ENCODE measurements around the gene LRRC49.
"Not testable (repeated sequence)": the region's sequence is repeated elsewhere in the genome, so short reads cannot be mapped to it uniquely, and the experiment has no call there.

Gene LRRC49

GRCh38 chr15:70920981-70921696, 28.5 kb downstream of the LRRC49 start:
- DNase-seq (ENCODE audit: low spot score) (no peak), FAIRE-seq (no peak)

- no peak for DNase-seq (ENCODE audit: low spot score)
- no peak for FAIRE-seq
These were observed 29.5 kb downstream of the LRRC49 start for GRCh38 chr15:70922119-70922518.

- no peak for FAIRE-seq
These were observed 30.9 kb downstream of the LRRC49 start for GRCh38 chr15:70923311-70924080.

GRCh38 chr15:70926914-70927313, 34.3 kb downstream of the LRRC49 start:
- DNase-seq (ENCODE audit: low spot score); FAIRE-seq: not testable (repeated sequence)

More at GRCh38 chr15:70923311-70924080, 30.9 kb downstream of the LRRC49 start:
- no peak for DNase-seq (ENCODE audit: low spot score)

- no peak for FAIRE-seq
- no peak for DNase-seq (ENCODE audit: low spot score)
These were observed 39.2 kb downstream of the LRRC49 start for GRCh38 chr15:70931821-70932220.

- no peak for FAIRE-seq
- DNase-seq (ENCODE audit: low spot score) = no peak
These were observed 39.8 kb downstream of the LRRC49 start for GRCh38 chr15:70932397-70932796.

GRCh38 chr15:70933411-70933810, 40.8 kb downstream of the LRRC49 start:
- DNase-seq (ENCODE audit: low spot score) (no peak), FAIRE-seq (no peak)

- no peak for FAIRE-seq
- no peak for DNase-seq (ENCODE audit: low spot score)
These were observed 43.0 kb downstream of the LRRC49 start for GRCh38 chr15:70935631-70936030.

GRCh38 chr15:70936326-70936725, 43.7 kb downstream of the LRRC49 start:
- DNase-seq (ENCODE audit: low spot score) = no peak
- no peak for FAIRE-seq

GRCh38 chr15:70943285-70943684, 50.7 kb downstream of the LRRC49 start:
- DNase-seq (ENCODE audit: low spot score); FAIRE-seq: not testable (repeated sequence)

GRCh38 chr15:70947351-70948335, 55.0 kb downstream of the LRRC49 start:
- FAIRE-seq = no peak
- DNase-seq (ENCODE audit: low spot score) = no peak

GRCh38 chr15:70950953-70951352, 58.3 kb downstream of the LRRC49 start:
- no peak for DNase-seq (ENCODE audit: low spot score)
- no peak for FAIRE-seq

- DNase-seq (ENCODE audit: low spot score) = no peak
- FAIRE-seq = no peak
These were observed 61.5 kb downstream of the LRRC49 start for GRCh38 chr15:70954171-70954570.

GRCh38 chr15:70954733-70955132, 62.1 kb downstream of the LRRC49 start:
- DNase-seq (ENCODE audit: low spot score) (no peak), FAIRE-seq (no peak)

GRCh38 chr15:70955151-70955550, 62.5 kb downstream of the LRRC49 start:
- FAIRE-seq = no peak

GRCh38 chr15:70956201-70956995, 63.8 kb downstream of the LRRC49 start:
- DNase-seq (ENCODE audit: low spot score) = no peak
- FAIRE-seq = no peak

More at GRCh38 chr15:70955151-70955550, 62.5 kb downstream of the LRRC49 start:
- peak; percentile 32 for DNase-seq (ENCODE audit: low spot score)

- DNase-seq (ENCODE audit: low spot score) = no peak
- no peak for FAIRE-seq
These were observed 69.5 kb downstream of the LRRC49 start for GRCh38 chr15:70962084-70962483.

- DNase-seq (ENCODE audit: low spot score) = no peak
- no peak for FAIRE-seq
These were observed 70.6 kb downstream of the LRRC49 start for GRCh38 chr15:70963199-70963598.

GRCh38 chr15:70964058-70964457, 71.4 kb downstream of the LRRC49 start:
- no peak for FAIRE-seq

GRCh38 chr15:70964686-70965085, 72.1 kb downstream of the LRRC49 start:
- DNase-seq (ENCODE audit: low spot score) (no peak), FAIRE-seq (no peak)

More at GRCh38 chr15:70964058-70964457, 71.4 kb downstream of the LRRC49 start:
- no peak for DNase-seq (ENCODE audit: low spot score)

- DNase-seq (ENCODE audit: low spot score) = no peak
- no peak for FAIRE-seq
These were observed 75.0 kb downstream of the LRRC49 start for GRCh38 chr15:70967646-70968045.

Data from RCC 7860 (cell line).